Uterus (tissue), 4 donors: ENCODE measurements around the gene MTIF3. TPM values are rescaled to one million over a fixed set of nuclear protein-coding genes. Genes with fewer than 3 reads are reported as not detected.

ENCODE experiments used
- DNase-seq, 2 donors: peaks; one replicate each; pipeline ENCODE4 v3.0.0-alpha.2; 2019 to 2020
- H3K27ac ChIP-seq, 2 donors: fragments of 200-600 bp; sonication (generic); 1 replicate in 1 of 2; 2 replicates in 1 of 2; pipeline ENCODE4 v1.5.1; 2016 to 2018
- H3K27me3 ChIP-seq, 2 donors: fragments of 200-600 bp; sonication (generic); one replicate each; pipeline ENCODE4 v1.5.1; 2018 to 2019; ENCODE audit warnings: control low read depth in 1 of 2
- H3K36me3 ChIP-seq, 2 donors: fragments of 200-600 bp; sonication (generic); one replicate each; pipeline ENCODE4 v1.5.1; 2019; ENCODE audit warnings: control low read depth in 1 of 2
- H3K4me1 ChIP-seq, 2 donors: fragments of 200-600 bp; sonication (generic); one replicate each; pipeline ENCODE4 v1.5.1; 2018 to 2019; ENCODE audit warnings: control low read depth in 1 of 2
- H3K4me3 ChIP-seq, 2 donors: fragments of 200-600 bp; sonication (generic); 1 replicate in 1 of 2; 2 replicates in 1 of 2; pipeline ENCODE4 v1.5.1; 2018 to 2019; ENCODE audit warnings: mild to moderate bottlenecking in 1 of 2
- H3K9me3 ChIP-seq, 2 donors: fragments of 200-600 bp; sonication (generic); one replicate each; pipeline ENCODE4 v1.5.1; 2019; ENCODE audit warnings: control low read depth in 1 of 2
- POLR2A ChIP-seq, 2 donors: fragments of 450-650 bp; IDR thresholded peaks; one replicate each; pipeline ENCODE4 v1.6.1; 2016; ENCODE audit warnings: antibody characterized with exemption in 2 of 2, mild to moderate bottlenecking in 1 of 2, moderate library complexity in 1 of 2
- intact Hi-C: fragments of 100-400 bp; cut with DNase I; formaldehyde crosslinking; loops from one replicate; pipeline ENCODE4 v1.15.1; 2023; ENCODE audit warnings: low total_unique reads
- total RNA-seq, 4 donors: library from RNA; depleted of rRNA in 3 of 4; stranded (reverse); fragments of >200 nt in 3 of 4; gene quantifications; one replicate each; pipeline versions ENCODE4 v1.1.0 to v1.2.4, GENCODE V29; 2014 to 2023
- TF ChIP-seq, protein P1 (sequence below), 4 experiments: fragments of 200-600 bp in 2 of 4; fragments of 450-650 bp in 2 of 4; sonication (generic) in 2 of 4; IDR thresholded peaks; one replicate each; pipeline ENCODE4 v1.5.1; 2016 to 2019; ENCODE audit warnings: antibody characterized with exemption in 4 of 4, mild to moderate bottlenecking in 2 of 4, moderate library complexity in 1 of 4
- donor health status: DM: yes; HTN: yes; CAD: no.

MTIF3 gene
- total RNA-seq, 4 donors from 2014 or later, result 14.6 to 102 (median 40.0) TPM

DNA sequence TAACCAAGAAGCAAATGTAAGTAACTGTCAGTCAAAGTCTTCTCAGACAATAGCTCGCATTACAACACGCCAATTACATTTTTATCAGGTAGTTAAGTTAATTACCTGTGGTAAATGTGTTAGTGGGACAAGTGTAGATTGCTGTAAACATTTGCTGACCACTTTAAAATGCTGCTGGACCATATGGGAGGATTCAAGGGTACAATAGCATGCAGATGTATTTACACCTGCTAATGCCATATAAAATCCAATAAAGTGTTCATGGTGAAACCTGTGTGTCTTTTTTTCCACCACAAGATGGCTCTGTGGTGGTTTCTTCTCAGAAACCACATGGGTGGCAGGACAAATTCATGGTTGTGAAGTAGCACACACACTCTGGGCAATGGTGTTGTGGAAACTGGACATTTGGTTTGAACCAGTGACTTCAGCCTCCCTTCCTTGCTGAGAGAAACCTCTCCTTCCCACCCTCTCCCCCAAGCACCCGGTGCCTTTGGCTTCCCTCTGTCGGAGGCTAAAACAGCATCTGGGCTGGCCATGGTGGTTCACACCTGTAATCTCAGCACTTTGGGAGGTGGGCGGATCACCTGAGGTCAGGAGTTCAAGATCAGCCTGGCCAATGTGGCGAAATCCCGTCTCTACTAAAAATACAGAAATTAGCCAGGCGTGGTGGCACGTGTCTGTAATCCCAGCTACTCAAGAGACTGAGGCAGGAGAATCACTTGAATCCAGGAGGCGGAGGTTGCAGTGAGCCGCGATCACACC lies 44.0 kb downstream of the MTIF3 start:
- no peak for DNase-seq
- Histone ChIP-seq H3K9me3 (no peaks in the 10 kb centered on the region), H3K27ac (no peak overlapping the region), H3K27me3 (no peaks in the 10 kb centered on the region), H3K36me3 (no peaks in the 10 kb centered on the region), H3K4me3 (no peak overlapping the region), H3K4me1 (no peaks in the 10 kb centered on the region)
- no peak for TF ChIP-seq POLR2A (IDR thresholded peaks at IDR 0.05)
- TF ChIP-seq, protein P1, sequence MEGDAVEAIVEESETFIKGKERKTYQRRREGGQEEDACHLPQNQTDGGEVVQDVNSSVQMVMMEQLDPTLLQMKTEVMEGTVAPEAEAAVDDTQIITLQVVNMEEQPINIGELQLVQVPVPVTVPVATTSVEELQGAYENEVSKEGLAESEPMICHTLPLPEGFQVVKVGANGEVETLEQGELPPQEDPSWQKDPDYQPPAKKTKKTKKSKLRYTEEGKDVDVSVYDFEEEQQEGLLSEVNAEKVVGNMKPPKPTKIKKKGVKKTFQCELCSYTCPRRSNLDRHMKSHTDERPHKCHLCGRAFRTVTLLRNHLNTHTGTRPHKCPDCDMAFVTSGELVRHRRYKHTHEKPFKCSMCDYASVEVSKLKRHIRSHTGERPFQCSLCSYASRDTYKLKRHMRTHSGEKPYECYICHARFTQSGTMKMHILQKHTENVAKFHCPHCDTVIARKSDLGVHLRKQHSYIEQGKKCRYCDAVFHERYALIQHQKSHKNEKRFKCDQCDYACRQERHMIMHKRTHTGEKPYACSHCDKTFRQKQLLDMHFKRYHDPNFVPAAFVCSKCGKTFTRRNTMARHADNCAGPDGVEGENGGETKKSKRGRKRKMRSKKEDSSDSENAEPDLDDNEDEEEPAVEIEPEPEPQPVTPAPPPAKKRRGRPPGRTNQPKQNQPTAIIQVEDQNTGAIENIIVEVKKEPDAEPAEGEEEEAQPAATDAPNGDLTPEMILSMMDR (IDR thresholded peaks at IDR 0.05), result peak in 3 of 4 experiments; percentile 27 to 46 (median 36)
- intact Hi-C loops, result no loop called here

DNA sequence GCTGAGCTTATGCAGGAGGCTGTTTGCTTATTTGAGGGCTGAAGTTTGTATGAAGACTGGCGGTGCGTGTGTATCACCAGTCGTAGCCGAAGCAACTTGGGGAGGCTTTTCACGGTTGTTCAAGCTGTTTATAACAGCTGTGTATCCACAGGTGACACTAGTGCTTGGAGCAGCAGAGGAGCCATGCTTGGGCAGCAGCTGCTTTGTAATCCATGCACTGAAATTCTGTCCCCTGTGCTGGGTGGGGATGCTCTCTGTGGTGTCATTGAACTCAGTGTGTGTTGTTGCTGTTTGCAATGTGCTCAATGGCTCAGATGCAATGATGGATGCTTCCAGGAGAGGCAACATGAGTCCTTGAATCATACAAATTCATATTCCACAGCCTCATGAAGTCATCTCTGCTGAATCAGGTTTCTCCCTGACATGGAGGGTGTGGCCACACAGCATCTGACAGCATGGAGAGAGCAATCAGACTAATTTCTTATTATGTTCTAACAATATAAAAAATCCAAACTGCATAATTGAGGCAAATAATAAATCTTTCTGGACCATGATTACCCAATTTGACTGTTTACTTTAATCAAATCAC lies 44.7 kb downstream of the MTIF3 start:
- TF ChIP-seq POLR2A (IDR thresholded peaks at IDR 0.05), result no peak
- TF ChIP-seq, protein P1 (IDR thresholded peaks at IDR 0.05), result no peak
- Histone ChIP-seq H3K9me3 (no peaks in the 10 kb centered on the region), H3K36me3 (no peaks in the 10 kb centered on the region), H3K27me3 (no peaks in the 10 kb centered on the region), H3K27ac (no peak overlapping the region), H3K4me1 (no peaks in the 10 kb centered on the region), H3K4me3 (no peak overlapping the region)
- intact Hi-C loops, result no loop called here
- DNase-seq, result no peak

DNA sequence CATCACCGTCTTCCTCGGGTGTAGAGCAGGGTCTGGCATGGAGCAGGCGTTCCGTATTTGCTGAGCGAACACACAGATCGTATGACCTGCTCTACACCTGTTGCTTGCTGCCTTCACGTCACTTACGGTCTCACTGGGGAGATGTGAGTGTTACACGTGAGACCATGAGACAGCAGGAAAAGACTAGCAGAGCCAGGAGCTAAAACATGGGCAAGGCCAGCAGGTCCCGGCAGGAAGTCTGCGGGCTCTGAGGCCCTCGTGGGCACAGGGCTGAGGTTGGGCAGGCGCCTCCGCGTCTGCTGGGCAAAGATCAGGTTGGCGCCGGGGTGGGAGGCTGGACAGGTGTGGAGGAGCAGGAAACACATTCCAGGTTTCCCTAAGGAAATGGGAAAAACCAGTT lies 45.7 kb downstream of the MTIF3 start:
- intact Hi-C loops, result no loop called here
- Histone ChIP-seq H3K9me3 (no peaks in the 10 kb centered on the region), H3K4me3 (no peak overlapping the region), H3K4me1 (no peaks in the 10 kb centered on the region), H3K36me3 (no peaks in the 10 kb centered on the region), H3K27ac (no peak overlapping the region), H3K27me3 (no peaks in the 10 kb centered on the region)
- TF ChIP-seq POLR2A (IDR thresholded peaks at IDR 0.05), result no peak
- TF ChIP-seq, protein P1 (IDR thresholded peaks at IDR 0.05), result no peak
- no peak for DNase-seq

DNA sequence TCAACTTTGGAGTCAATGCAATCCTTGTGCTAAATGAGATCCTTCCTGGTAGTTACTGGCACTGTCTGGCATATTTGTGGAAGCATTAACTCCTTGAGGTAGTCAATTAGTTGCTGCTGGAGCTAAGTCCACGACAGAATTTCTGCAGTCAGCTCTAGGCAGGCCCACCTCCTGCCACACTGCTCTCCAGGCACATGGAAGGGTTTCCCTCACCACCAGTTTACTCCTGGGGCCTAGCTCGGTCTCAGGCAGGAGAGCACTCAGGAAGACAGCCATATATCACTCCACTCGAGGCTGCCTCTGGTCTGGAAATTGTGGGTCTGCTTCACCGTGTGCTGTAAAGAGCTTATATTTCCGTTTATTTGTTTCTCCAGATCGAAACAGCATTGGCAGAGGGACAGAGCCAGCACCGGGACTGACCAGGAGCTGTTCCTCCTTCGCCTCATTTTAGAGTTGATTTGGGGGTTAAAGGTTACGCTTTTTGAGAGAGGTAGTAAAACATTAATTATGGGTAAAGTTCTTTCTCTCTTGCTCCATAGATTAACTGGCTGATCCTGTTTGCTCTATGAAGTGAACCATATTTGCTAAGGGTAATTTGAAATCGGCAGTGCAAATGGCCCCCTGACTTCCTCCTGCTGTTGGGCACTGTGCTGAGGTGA lies 46.5 kb downstream of the MTIF3 start:
- Histone ChIP-seq H3K27ac (peak overlapping the region in 1 of 2 donors; percentile 29), H3K36me3 (no peaks in the 10 kb centered on the region), H3K4me3 (no peak overlapping the region), H3K27me3 (no peaks in the 10 kb centered on the region), H3K4me1 (no peaks in the 10 kb centered on the region), H3K9me3 (no peaks in the 10 kb centered on the region)
- intact Hi-C loops, result no loop called here
- DNase-seq, result no peak
- no peak for TF ChIP-seq POLR2A (IDR thresholded peaks at IDR 0.05)

DNA sequence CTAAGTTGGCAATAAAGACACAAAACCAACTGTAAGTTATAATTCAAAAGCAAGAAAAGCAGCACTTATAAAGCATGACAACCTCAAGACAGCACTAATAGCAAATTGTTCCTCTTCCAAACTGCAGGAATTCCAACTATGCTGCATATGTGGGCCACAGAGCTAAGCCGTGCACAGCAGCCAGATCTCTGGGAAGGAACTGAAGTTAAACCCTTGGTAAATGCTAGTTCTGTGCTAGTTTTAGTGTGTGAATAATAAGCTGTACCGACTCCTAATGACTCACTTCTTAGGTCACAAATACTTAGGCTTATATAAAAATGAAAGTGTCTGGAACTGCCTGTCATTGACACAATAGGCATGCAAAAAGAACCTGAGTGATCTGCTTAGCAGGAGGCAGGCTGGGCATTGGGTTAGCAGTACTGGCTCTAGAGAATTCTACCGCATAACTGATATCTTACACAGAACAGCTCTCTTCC lies 47.1 kb downstream of the MTIF3 start:
- H3K36me3 ChIP-seq, result no peaks in the 10 kb centered on the region
- intact Hi-C loops, result no loop called here
- TF ChIP-seq, protein P1 (IDR thresholded peaks at IDR 0.05), result no peak
- TF ChIP-seq POLR2A (IDR thresholded peaks at IDR 0.05), result no peak
- no peaks in the 10 kb centered on the region for H3K27me3 ChIP-seq
- no peaks in the 10 kb centered on the region for H3K4me1 ChIP-seq
- DNase-seq, result no peak
- no peaks in the 10 kb centered on the region for H3K9me3 ChIP-seq
- H3K4me3 ChIP-seq, result no peak overlapping the region
- H3K27ac ChIP-seq, result peak overlapping the region in 1 of 2 donors; percentile 29
